ENCODE measurements around the gene MRAP.

MRAP gene

DNA sequence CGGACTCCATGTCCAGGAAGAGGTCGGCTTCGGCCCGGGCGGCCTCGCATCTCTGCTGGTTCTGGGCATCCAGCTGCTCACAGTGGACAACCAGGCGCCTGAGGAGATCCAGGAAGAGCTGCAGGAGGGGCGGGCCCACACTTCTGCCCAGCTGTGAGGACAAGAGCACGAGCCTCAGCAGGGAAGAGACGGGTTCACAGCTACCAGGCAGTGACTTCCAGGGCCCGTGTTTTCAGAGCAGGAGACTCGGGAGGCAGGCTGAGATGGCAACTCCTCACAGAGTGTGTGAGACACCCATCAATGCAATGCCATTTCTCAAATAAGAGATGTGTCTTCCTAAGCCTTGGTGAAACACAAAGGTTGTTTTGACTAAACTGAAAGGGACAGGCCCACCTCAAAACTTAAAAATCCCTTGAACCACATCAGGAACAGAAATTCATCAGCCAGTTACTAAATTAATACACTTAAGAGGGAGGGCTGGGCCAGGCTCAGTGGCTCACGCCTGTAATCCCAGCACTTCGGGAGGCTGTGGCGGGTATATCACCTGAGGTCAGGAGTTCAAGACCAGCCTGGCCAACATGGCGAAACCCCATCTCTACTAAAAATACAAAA is 50.8 kb downstream of the MRAP start:
- no peak for DNase-seq (ENCODE audit: low spot score)

DNA sequence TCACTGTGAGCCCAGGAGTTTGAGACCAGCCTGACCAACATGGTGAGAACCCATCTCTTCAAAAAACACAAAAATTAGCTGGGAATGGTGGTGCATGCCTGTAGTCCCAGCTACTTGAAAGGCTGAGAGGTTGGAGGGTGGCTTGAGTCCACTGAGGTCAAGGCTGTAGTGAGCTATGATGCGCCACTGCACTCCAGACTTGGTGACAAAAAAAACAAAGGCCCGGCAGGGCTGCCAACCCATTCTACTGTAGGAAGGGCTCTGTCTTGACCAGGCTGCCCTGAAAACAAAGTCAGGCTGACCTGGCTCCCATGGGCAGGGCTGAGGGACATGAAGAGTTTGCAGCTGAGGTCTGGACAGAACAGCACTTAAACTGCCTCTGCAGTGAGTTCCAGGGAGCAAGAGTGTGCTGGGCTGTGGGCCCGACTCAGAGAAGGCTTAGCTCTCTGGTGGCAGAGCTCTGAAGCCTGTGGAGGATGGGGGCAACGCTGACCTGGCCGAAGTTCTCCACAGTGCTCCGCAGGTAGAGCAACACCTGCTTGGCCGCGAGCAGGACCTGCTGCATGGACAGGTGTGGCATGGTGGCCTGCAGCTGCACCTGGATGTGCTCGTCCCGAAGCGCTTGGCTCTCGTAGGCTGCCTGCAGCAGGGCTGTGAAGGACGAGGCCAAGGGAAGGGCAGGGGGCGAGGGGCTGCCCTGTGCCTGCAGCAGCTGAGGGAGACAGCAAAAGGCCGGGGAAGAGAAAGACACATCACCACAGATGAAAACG is 51.7 kb downstream of the MRAP start:
- DNase-seq (ENCODE audit: low spot score) = no peak

DNA sequence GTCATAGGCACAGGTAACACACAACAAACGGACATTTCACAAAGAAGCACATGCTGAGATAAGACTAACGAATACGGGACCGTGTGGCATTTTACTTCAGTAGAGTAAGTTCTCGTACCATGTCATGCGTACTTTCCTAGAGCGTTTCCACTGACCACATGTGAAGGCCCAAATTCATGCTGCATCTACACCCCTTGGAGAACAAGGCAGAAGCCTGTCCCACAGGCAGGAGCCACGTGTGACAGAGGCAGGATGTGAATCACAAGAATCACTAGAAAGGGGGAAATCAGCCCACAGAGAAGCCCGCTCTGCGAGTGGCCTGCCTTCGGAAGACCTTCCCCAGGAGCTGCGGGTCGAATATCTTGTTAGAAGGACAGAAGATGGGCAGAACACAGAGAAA is 52.3 kb downstream of the MRAP start:
- no peak for DNase-seq (ENCODE audit: low spot score)

DNA sequence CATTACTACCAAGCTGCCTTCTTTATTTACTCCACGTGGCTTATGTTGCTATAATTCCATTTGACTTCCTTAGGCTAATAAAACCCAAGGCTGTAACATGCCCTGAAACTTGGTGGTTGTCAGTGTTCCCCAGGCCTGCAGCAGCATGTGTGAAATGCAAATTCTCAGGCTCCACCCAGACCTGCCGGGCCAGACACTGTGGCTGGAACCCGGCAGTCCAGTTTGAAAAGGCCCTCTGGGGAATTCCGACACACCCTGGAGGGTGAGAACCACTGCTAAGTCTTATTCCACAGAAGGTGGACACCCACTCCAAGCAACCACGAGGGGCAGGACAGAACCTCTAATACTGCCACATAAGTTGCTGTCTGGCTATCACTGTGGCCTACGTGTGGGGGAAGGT is 52.8 kb downstream of the MRAP start:
- DNase-seq (ENCODE audit: low spot score) = no peak

DNA sequence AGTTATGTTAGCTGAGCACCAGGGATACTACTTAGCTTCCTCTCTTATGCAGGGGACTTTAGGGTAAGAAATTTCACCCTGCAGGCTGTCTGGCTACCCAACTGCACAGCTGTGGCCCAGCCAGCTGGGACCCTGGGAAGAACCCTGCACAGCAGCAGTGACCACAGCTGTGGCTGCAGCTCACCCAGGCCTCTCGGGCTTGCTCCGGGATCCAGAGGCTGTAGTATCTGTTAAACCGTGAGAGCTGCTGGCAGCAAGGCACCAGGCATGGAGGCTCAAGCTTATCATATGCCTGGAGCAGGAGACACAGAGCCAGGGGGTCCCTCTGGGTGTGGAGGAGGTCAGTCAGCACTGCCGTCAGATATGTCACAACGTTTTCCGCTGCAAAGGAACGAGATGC is 53.9 kb downstream of the MRAP start:
- DNase-seq (ENCODE audit: low spot score) = no peak

DNA sequence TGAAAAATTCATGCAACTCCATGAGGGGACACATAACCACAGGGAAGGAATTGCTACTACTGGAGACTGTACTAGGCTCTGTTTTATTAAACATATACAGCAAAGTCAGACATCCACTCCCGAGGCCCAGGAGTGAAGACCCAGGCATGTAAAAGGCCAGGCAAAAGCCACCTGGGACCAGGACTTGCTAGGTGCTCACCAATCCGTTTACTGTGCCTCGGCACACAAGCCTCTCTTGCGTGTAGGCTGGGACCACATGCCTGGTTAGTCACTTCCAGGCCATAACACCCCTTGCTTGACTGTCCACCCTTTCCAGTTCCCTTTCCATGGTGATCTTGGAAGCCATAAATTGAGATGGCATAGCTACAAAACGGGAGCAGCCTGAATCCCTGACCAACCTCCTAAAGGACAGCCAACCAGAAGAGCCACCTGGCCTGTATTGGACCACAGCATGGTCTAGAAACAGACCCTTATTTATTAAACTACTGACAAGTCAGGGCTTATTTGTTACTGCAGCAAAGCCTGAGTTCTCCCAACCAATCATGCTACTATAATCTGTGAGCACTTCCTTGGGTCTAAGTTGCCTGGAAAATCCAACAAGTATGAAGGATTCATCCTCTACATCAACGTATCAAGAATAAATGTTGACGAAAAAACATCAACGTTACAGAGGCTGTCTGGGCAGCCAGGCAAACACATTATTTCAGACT is 54.5 kb downstream of the MRAP start:
- DNase-seq (ENCODE audit: low spot score) = no peak

DNA sequence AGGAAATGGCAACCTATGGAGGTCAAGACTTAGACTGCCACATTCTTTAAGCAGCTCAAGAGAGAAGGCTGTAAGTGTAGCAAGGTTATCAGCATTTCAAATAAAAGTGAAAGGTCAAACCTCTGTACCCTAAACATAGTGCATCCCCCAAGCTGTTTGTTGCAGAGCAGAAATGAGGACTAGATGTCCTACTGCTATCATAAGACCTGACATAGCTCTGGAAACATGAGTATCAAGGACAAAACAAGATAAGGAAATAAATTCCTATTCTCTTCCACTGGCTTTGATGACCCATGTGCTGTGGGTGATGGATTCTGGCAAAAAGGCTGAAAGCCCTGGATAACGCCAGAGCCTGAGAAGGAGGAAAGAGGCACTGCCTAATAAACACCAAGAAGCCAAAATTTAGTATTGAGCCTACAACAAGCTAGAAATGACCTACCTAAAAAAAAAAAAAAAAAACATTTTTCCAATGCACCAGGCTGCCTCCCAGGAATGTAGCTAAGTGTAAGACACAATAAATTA is 58.3 kb downstream of the MRAP start:
- no peak for DNase-seq (ENCODE audit: low spot score)

DNA sequence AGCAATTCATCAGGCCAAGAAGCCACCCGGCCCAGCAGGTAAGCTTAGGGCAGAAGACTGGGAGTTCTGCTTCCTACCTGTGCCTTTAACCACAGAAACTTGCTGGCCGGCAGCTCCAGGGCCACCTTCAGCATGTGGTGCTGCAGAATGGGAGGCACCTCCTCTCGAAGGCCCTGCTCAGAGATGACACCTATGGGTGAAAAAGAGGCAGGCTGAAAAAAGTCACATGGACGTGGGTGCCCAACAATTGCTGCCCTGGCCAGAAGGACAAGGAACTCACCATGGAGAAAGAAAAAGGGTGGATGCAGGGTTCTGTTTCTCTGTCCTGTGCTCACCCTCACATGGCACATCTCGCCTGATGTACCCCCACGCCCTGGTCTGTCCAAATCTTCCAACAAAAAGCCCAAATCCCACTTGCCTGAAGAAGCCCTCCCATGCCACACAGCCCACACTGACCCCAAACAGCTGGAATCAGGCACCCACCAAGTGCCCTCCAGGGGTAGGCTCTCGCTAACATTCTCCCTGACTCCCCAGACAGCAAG is 61.1 kb downstream of the MRAP start:
- no peak for DNase-seq (ENCODE audit: low spot score)

DNA sequence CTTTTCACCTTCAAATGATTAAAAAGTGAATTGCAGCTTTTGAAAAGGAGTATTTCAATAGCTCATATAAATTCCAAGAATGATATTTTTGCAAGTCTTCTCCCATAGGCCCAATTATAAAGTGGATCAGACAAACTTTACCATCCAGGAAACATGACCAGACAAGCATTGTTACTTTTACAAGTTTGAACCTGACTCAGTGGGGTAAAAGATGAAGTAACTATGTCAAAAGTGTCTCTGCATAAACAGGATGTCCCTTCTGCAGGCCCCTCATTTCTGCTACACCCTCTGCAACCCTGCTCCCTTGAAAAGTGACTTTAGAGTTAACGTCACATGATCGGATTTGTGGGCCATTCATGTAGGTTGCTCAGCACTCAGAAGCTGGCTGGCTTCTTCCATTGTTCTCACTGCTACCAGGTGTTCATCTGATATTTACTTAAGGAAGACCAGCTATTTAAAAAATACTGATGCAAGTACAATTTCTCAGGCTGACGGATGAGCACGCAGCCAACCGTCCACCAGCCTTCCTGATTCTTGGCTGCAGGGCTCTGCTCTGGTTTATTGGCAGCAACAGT is 61.8 kb downstream of the MRAP start:
- DNase-seq (ENCODE audit: low spot score) = no peak

Data from left forelimb (tissue), 1 donor.